ENCODE data around the gene SYT4.

- TF ChIP-seq STAT6 (CRISPR knock-in tag; conservative IDR thresholded peaks at IDR 0.05; ENCODE audit: low read depth) (no peak), CTCF (IDR thresholded peaks at IDR 0.05) (no peak), IRF1 (CRISPR knock-in tag; IDR thresholded peaks at IDR 0.05) (no peak)
Measured at GRCh38 chr18:43220691-43221090, 56.6 kb downstream of the SYT4 start.

Measured in WTC11 (cell line).